Mammary epithelial cell (primary cell): ENCODE results near the gene NEGR1.

Source experiments
- CTCF ChIP-seq, 2 donors: IDR thresholded peaks in 1 of 2; conservative IDR thresholded peaks in 1 of 2; 2 replicates each; pipeline ENCODE4 v1.5.1; 2011 to 2012; ENCODE audit warnings: inconsistent platforms in 2 of 2, low read length in 2 of 2, mild to moderate bottlenecking in 2 of 2, control low read depth in 1 of 2, low read depth in 1 of 2; ENCODE audit not compliant: insufficient read depth in 1 of 2; ENCODE audit errors: extremely low read depth in 1 of 2
- EZH2 ChIP-seq: IDR thresholded peaks from 2 replicates; pipeline ENCODE4 v1.6.1; 2012; ENCODE audit warnings: low read length, inconsistent platforms, borderline replicate concordance

- TF ChIP-seq CTCF (conservative IDR thresholded peaks at IDR 0.05 in 1 of 2, IDR thresholded peaks at IDR 0.05 in 1 of 2; ENCODE audit: extremely low read depth in 1 of 2, insufficient read depth in 1 of 2, low read depth in 1 of 2, low read length in 2 of 2) (no peak), EZH2 (no peak)
Measured at GRCh38 chr1:71464016-71464415, 818.3 kb downstream of the NEGR1 start.
